Measurements from ENCODE around the gene HPCAL1.

DNA sequence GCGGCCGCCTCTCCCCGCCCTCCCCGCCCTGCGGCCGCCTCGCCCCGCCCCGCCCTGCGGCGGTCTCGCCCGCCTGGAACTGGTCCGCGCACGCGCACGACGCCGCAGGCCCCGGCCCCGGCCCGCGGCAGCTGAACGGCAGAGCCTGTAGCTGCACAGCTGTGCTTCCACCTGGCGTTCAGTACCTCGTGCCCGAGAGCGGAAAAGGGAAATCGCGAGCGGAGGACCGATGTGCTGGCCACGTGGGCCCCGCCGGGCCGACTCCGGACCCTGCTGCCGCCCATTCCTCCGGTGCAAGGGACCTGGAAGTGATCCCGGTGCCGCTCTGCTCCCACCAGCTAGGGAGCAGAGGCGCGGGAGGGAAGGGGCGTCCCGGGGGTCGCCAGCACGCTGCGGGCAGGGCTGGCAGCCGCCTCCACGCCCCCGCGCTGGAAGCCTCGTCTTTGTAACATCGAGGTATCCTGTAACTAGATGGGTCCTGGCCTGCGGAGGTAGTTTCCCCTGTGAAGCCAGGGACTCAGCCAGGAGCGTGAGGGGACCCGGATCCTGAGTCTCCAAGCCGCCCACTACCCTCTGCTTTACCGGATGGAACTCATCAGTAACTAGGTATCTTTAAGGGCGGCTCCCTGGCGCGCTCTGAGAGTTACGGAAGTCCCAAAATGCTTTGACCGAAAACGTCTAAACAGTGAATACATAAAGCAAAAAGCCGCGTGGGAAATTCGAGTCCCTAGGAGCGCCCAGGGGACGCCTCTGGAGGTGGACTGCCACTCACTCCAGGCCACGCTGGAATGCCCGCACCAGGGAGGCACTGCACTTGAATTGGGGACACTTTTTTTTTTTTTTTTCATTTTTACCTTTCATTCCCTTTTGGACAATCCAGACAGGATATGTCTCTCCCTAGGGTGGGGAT lies 146.1 kb downstream of the HPCAL1 start:
- TF ChIP-seq, protein P1, sequence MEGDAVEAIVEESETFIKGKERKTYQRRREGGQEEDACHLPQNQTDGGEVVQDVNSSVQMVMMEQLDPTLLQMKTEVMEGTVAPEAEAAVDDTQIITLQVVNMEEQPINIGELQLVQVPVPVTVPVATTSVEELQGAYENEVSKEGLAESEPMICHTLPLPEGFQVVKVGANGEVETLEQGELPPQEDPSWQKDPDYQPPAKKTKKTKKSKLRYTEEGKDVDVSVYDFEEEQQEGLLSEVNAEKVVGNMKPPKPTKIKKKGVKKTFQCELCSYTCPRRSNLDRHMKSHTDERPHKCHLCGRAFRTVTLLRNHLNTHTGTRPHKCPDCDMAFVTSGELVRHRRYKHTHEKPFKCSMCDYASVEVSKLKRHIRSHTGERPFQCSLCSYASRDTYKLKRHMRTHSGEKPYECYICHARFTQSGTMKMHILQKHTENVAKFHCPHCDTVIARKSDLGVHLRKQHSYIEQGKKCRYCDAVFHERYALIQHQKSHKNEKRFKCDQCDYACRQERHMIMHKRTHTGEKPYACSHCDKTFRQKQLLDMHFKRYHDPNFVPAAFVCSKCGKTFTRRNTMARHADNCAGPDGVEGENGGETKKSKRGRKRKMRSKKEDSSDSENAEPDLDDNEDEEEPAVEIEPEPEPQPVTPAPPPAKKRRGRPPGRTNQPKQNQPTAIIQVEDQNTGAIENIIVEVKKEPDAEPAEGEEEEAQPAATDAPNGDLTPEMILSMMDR (IDR thresholded peaks at IDR 0.05; ENCODE audit: insufficient read depth, low read length, poor library complexity, severe bottlenecking): no peak
- TF ChIP-seq EZH2phosphoT487 (conservative IDR thresholded peaks at IDR 0.05; ENCODE audit: low read length): no peak

Data from SU-DHL-6 (cell line).